Mesothelial cell of epicardium (in vitro differentiated cells): ENCODE measurements around the gene CHAC1. TPM values are rescaled to one million over a fixed set of nuclear protein-coding genes. Genes with fewer than 3 reads are reported as not detected.

Experiments
- DNase-seq, 2 experiments: peaks; one replicate each; pipeline ENCODE4 v3.0.0; 2021; ENCODE audit warnings: low spot score in 2 of 2; ENCODE audit not compliant: unreplicated experiment in 2 of 2
- H3K27ac Mint-ChIP-seq: 2 replicates; pipeline ENCODE4 v1.8.0; 2021; ENCODE audit warnings: mixed read lengths
- H3K27me3 Mint-ChIP-seq: 2 replicates; pipeline ENCODE4 v1.8.0; 2021; ENCODE audit warnings: low read depth, mixed read lengths
- H3K36me3 Mint-ChIP-seq: 2 replicates; pipeline ENCODE4 v1.8.0; 2021; ENCODE audit warnings: mixed read lengths
- H3K4me1 Mint-ChIP-seq: 2 replicates; pipeline ENCODE4 v1.8.0; 2021; ENCODE audit warnings: mixed read lengths
- H3K4me3 Mint-ChIP-seq: 2 replicates; pipeline ENCODE4 v1.8.0; 2021; ENCODE audit warnings: mild to moderate bottlenecking, moderate library complexity, mixed read lengths
- H3K9me3 Mint-ChIP-seq: 2 replicates; pipeline ENCODE4 v1.8.0; 2021; ENCODE audit warnings: mixed read lengths
- CTCF ChIP-seq: fragments of 200-600 bp; sonication (generic); IDR thresholded peaks from one replicate; pipeline ENCODE4 v1.5.0; 2021; ENCODE audit warnings: antibody characterized with exemption; ENCODE audit not compliant: unreplicated experiment
- total RNA-seq: library from RNA; stranded (reverse); gene quantifications from 3 replicates; pipeline ENCODE4 v1.2.1, GENCODE V29; 2021

The CHAC1 gene
- total RNA-seq, 1 donor from 2014 or later = 2.7 TPM

- peak in 1 of 2 experiments; percentile 82 for DNase-seq
Measured at GRCh38 chr15:40941528-40942336, 11.5 kb upstream of the CHAC1 start.

GRCh38 chr15:40942337-40942854 is 10.9 kb upstream of the CHAC1 start:
- peak overlapping the region; percentile 39 for H3K27ac Mint-ChIP-seq
- peaks cover 9% of the 10 kb centered on the region for H3K27me3 Mint-ChIP-seq
- H3K4me1 Mint-ChIP-seq = peaks cover 17% of the 10 kb centered on the region
- H3K36me3 Mint-ChIP-seq = no peaks in the 10 kb centered on the region
- H3K9me3 Mint-ChIP-seq = no peaks in the 10 kb centered on the region
- no peak for TF ChIP-seq CTCF
- H3K4me3 Mint-ChIP-seq = peak overlapping the region; percentile 63
- no peak for DNase-seq

More at GRCh38 chr15:40941528-40942336, 11.5 kb upstream of the CHAC1 start:
- H3K9me3 Mint-ChIP-seq = no peaks in the 10 kb centered on the region
- no peaks in the 10 kb centered on the region for H3K36me3 Mint-ChIP-seq
- H3K4me1 Mint-ChIP-seq = peaks cover 17% of the 10 kb centered on the region
- H3K27ac Mint-ChIP-seq = peak overlapping the region; percentile 67
- peak; percentile 58 for TF ChIP-seq CTCF
- H3K4me3 Mint-ChIP-seq = peak overlapping the region; percentile 63
- H3K27me3 Mint-ChIP-seq = peaks cover 9% of the 10 kb centered on the region

GRCh38 chr15:40942878-40943277 is 10.4 kb upstream of the CHAC1 start:
- no peak for TF ChIP-seq CTCF
- H3K9me3 Mint-ChIP-seq = no peaks in the 10 kb centered on the region
- peaks cover 9% of the 10 kb centered on the region for H3K27me3 Mint-ChIP-seq
- DNase-seq = no peak
- peak overlapping the region; percentile 63 for H3K4me3 Mint-ChIP-seq
- H3K27ac Mint-ChIP-seq = peak overlapping the region; percentile 39
- peaks cover 17% of the 10 kb centered on the region for H3K4me1 Mint-ChIP-seq
- H3K36me3 Mint-ChIP-seq = no peaks in the 10 kb centered on the region

- no peak overlapping the region for H3K27ac Mint-ChIP-seq
- H3K9me3 Mint-ChIP-seq = no peaks in the 10 kb centered on the region
- H3K36me3 Mint-ChIP-seq = no peaks in the 10 kb centered on the region
- peaks cover 17% of the 10 kb centered on the region for H3K4me1 Mint-ChIP-seq
- no peak for TF ChIP-seq CTCF
- peaks cover 9% of the 10 kb centered on the region for H3K27me3 Mint-ChIP-seq
- no peak overlapping the region for H3K4me3 Mint-ChIP-seq
- DNase-seq = no peak
Measured at GRCh38 chr15:40943764-40944365, 9.4 kb upstream of the CHAC1 start.

GRCh38 chr15:40944510-40945296 is 8.6 kb upstream of the CHAC1 start:
- no peak for TF ChIP-seq CTCF
- DNase-seq = no peak
- H3K27ac Mint-ChIP-seq = no peak overlapping the region
- H3K4me3 Mint-ChIP-seq = no peak overlapping the region
- peaks cover 9% of the 10 kb centered on the region for H3K27me3 Mint-ChIP-seq
- H3K36me3 Mint-ChIP-seq = no peaks in the 10 kb centered on the region
- peaks cover 17% of the 10 kb centered on the region for H3K4me1 Mint-ChIP-seq
- no peaks in the 10 kb centered on the region for H3K9me3 Mint-ChIP-seq
